GM18951 (cell line): Measurements from ENCODE around the gene GPC1.

ENCODE experiments used
- POLR2A ChIP-seq: IDR thresholded peaks from 4 replicates; pipeline ENCODE4 v1.6.1; 2011; ENCODE audit warnings: mild to moderate bottlenecking; ENCODE audit not compliant: insufficient read length, insufficient read depth; ENCODE audit errors: extremely low read depth
- in situ Hi-C: fragments of 300-500 bp; cut with MboI; formaldehyde crosslinking; loops from one replicate; pipeline ENCODE4 v1.12.0; 2022; ENCODE audit warnings: low sequenced_read_pairs, mixed read lengths, inconsistent platforms; ENCODE audit not compliant: unreplicated experiment

The GPC1 gene

DNA sequence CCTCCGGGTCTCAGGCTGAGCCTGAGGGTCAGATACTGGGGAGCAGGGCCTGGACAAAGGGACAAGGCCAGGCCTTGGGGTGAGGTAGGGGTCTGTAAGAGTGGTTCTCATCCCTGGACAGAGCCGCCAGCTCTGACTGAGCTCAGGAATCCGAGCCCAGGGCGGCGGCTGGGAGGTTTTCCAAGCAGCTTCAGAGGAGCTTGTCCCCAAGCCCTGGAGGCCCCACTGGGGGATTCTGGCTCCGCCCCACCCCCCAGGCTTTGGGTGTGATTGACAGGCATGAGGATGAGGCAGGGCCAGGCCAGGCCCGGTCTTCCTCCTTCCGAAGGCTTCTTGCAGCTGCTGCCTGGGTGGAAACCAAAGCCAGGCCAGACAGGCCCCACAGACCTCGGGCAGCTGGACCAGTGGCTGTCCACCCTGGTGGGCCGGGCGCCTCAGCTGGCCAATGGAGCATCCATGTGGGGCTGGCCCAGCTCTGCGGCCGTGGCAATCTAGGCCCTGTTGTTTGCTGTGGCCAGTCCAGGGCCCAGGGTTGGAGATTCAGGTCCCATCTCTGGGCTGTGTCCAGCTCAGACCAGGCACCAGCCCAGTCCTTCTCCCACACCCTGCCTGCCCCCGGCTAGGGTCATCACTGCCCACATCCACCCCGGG lies 23.1 kb upstream of the GPC1 start:
- in situ Hi-C loops, result no loop called here
- TF ChIP-seq POLR2A, result no peak

DNA sequence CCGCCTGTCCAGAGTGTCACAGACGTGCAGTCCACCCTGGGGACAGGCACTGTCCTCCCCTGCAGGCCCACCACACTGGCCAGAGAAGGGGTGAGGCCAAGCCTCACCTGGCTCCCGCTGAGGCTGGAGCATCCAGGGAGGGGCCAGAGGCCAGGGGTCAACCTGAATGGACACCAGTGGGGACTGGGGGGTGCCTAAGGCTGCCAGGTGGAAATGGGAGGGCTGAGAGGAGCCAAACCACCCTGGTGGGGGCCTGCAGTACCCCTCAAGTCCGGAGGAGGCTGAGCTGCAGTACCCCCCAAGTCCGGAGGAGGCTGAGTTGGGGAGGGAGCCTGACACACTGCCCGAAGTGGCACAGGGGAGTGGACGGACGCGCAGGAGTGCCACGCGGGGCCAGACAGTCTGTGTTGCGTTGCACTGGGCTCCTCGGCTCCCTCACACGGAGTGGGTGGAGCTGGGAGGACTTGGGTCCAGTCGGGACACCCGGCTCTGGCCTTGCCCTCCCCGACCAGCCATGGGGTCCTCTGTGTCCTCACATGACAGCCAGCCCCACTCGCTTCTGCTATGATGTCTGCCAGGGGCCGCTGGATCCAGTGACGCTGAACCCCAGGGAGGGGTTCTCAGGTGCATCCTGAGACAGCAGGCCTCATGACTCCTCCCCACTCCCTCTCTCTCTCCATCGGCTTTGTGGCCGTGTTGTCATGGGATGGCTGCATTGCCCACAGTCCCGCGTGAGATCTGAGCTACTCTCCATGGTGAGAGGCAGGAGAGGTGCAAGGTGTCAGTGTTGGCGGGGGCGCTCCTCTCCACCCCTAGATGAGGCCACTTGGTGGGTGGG lies 22.3 kb upstream of the GPC1 start:
- no peak for TF ChIP-seq POLR2A
- in situ Hi-C loops, result no loop called here

DNA sequence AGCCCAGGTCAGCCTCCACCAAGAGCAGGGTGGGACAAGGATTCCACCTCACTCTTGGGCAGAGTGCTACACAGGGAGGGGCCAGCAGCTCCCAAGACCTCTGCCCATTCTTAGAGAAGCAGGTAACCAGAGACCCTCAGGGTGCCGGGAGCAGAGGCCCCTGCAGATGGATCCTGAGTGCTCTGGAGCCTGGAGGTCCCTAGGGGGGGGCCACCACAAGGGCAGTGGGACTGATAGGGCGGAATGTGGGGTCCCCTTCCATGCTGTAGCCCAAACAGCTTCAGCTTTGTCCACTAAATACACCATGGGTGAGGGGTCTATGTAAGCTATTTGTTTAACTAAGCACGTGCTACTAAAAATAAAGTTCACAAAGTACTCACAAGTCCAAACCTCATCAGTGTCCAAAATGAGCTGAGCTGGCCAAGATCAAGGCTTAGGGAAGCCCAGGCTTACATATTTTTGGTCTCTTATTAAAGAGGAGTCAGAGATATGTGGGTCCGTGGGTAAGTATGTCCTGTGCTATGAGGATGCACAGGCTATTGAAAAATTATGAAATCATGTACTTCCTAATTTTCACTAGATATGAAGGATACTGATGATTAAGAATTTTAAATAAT lies 21.5 kb upstream of the GPC1 start:
- no peak for TF ChIP-seq POLR2A

DNA sequence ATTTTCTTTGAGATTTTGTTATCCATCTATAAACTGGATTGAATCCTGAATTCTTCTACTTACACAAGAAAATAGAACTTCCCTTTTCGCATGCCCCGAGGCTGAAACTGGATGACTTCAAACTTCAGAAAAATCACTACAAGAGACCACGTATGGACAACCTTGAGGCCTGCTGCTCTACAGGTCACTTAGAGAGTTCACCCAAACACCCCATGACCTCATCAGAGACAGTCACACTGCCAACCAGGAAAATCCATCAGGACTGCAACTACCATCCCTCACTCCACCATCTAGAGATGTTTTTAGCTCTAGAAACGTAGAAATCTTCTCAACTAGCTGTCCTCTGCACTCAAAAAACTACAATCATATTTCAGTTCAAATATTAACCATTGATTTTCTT lies 18.6 kb upstream of the GPC1 start:
- in situ Hi-C loops, result no loop called here
- no peak for TF ChIP-seq POLR2A

More for the DNA sequence above, 21.5 kb upstream of the GPC1 start:
- in situ Hi-C loops, result no loop called here

DNA sequence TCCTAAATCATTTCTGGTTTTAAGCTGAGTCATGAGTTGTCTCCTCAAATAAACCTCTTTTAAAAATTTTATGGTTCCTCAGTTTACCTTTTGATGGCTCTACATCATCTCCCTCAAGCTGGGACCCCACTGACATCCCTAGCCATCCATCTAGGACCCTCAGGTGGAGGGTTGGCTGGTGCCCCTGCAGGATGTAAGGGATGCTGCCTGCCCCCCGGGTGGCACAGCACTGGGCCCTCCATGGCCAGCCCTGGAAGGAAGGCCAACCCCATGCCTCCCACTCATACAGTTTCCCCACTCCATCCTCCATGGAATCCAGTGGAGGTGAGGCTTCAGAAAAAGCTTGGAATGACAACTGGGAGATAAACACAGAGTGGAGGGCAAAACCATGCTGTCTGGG lies 17.2 kb upstream of the GPC1 start:
- TF ChIP-seq POLR2A, result no peak
- in situ Hi-C loops, result no loop called here

DNA sequence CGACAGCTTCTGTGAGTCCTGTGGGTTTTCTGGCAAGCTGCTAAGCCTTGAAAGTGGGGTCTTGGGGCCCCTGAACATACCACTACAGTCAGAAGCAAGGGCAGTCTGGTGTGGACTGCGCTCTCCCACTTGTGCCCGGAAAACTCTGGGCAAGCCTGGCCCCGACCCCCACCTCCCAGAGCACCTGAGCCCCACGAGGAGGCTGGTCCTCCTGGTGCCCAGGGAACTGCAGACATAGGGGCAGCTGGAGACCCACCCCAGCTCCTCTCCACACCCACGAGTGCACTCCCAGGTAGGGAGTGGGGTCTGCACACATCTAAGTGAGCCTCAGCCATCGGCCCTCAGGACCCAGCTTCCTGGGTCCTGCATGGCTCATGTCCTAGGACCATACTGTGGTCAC lies 16.2 kb upstream of the GPC1 start:
- TF ChIP-seq POLR2A, result no peak
- in situ Hi-C loops, result no loop called here

DNA sequence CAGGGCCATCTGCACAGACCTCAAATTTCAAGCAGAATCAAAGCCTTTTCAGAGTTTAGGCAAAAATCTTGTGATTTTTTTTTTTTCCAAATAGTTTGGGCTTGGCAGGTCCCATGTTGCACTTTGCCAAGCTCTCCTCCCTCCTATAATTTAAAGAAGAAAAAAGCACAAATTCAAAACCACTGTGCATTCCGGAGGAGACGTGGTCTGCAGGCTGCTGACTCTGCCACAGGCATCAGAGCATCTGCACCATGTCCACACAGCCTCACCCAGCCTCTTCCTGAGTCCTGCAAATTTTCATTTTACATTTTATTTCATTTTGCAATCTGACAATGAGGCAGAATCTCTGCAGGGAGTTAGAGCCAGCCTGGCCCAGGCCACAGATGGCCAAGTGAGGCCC lies 15.7 kb upstream of the GPC1 start:
- no peak for TF ChIP-seq POLR2A
- in situ Hi-C loops, result no loop called here

DNA sequence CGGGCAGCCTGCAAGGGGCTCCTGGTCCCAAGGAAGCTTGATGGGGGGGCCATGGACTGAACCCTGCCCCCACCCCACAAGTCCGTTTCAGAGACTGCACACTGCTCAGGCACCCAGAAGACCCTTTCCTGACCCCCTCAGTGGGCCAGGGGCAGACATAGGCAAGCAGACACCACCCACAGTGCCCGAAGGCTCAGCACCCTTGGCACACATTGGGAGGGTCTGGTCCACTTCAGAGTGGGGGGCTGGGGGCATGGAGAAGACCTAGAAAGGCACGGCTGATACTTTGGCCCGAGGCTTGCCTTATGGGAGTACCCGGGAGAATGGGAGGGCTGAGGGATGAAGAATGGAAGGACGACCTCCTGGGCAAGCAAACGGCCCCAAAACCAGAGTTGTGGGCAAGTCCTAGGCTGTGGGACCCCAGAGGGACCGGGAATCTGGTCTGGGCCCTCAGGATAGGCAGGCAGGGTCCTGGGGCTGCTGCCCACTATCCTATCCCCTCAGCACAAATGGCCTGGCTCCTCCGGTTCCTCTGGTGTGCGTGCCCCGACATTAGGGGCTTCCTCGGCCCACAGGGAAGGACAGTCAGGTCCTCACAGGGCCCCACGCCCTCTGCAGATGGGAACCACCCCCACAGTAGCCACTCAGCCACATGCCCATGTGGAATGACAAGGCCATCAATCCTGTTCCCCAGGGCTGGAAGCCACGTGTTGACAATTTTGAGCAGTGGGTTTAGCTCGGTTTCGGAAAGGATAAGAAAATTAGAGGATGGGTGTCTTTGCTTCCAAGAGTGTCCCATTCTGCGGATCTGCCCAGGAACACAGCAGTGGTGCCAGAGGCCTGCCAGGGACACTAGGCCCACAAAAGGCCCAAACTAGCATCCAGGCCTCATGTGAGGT lies 15.0 kb upstream of the GPC1 start:
- in situ Hi-C loops, result no loop called here
- TF ChIP-seq POLR2A, result no peak

DNA sequence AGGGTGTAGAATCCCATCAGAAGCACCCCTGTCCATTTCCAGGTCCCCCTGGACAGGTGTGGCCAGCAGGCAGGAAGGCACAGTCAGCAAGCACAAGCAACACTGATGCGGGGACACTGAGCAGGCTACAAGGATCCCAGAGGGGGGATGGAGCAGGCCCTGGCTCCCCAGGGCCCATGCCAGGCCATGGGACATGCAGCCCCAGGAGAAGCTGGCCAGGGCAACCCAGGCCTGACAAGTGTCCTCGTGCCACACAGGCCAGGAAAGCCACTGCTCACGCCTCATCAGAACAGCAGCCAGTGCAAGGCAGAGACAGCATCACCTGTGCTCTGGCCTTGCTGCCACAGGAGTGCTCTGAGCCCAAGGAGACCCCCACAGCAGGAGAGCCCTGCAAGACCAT lies 14.1 kb upstream of the GPC1 start:
- in situ Hi-C loops, result no loop called here
- TF ChIP-seq POLR2A, result no peak

DNA sequence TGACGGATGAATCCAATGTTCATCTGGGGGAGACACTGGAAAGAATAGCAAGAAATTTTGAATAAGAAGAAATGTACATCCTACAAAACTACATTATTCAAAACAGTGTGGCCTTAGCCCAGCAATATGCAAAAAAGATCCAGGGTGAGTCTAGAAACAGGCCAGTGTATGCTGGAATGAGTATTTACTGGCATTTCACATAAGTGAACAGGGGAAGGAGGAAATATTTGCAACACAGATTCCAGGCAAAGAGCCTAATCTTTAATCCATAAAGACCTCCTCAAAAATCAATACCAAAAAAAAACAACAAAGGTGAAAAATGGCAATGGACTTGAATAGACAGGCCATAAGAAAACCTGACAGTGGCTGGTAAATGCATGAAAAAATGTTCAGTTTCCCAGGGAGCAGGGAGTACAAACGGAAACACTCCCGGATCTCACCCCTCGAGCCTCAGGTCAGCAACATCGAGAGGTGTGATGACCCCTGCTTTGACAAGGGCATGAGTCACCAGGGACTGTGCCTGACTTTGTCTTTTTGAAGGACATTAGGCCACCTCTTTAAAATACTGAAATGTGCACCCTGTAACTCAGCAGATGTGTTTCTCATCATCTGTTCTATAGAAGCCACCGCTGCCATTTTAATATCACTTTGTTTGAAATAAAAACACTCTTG lies 12.7 kb upstream of the GPC1 start:
- TF ChIP-seq POLR2A, result no peak
- in situ Hi-C loops, result no loop called here

DNA sequence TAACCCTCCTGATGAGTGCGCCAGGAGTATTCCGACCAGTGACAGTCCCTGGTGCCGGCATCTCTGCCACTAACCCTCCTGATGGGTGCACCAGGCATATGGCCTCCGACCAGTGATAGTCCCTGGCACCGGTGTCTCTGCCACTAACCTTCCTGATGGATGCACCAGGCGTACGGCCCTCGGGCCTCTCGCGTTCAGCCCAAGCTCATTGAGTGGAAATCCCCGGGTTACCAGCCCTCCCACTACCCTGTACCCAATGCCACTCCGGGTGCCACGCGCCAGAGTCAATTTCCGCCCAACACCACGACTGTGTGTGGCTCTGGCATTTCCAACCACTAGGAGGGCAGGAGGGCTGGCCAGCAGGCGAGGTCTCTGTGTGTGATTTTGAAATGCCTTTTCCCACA lies 11.7 kb upstream of the GPC1 start:
- TF ChIP-seq POLR2A, result no peak
- in situ Hi-C loops, result no loop called here
